H9 (cell line): Measurements from ENCODE around the gene TMEM132C. TPM values are rescaled to one million over a fixed set of nuclear protein-coding genes. Genes with fewer than 3 reads are reported as not detected.

ENCODE experiments used
- DNase-seq: peaks from one replicate; pipeline ENCODE4 v3.0.0-alpha.2; 2017
- H2AFZ ChIP-seq: one replicate; pipeline ENCODE4 v1.6.1; 2013; ENCODE audit warnings: mild to moderate bottlenecking, low read length, control low read depth, moderate library complexity
- H2AK5ac ChIP-seq: 2 replicates; pipeline ENCODE4 v1.6.1; 2013; ENCODE audit warnings: low read length, control low read depth, mixed read lengths; ENCODE audit not compliant: insufficient read length
- H2BK120ac ChIP-seq: one replicate; pipeline ENCODE4 v1.6.1; 2013; ENCODE audit warnings: low read depth, mild to moderate bottlenecking, low read length, control low read depth, inconsistent platforms; ENCODE audit not compliant: poor library complexity, severe bottlenecking
- H2BK12ac ChIP-seq: 2 replicates; pipeline ENCODE4 v1.6.1; 2013; ENCODE audit warnings: low read length, control low read depth, mixed read lengths, low read depth; ENCODE audit not compliant: insufficient read length
- H2BK15ac ChIP-seq: 2 replicates; pipeline ENCODE4 v1.6.1; 2013; ENCODE audit warnings: low read depth, low read length, control low read depth
- H2BK20ac ChIP-seq: one replicate; pipeline ENCODE4 v1.6.1; 2013; ENCODE audit warnings: low read depth, mild to moderate bottlenecking, low read length, control low read depth, inconsistent platforms; ENCODE audit not compliant: poor library complexity, severe bottlenecking
- H2BK5ac ChIP-seq: 2 replicates; pipeline ENCODE4 v1.6.1; 2013; ENCODE audit warnings: low read length, control low read depth, mixed read lengths; ENCODE audit not compliant: insufficient read length
- H3K14ac ChIP-seq: 2 replicates; pipeline ENCODE4 v1.6.1; 2013; ENCODE audit warnings: low read length, control low read depth; ENCODE audit not compliant: insufficient read depth
- H3K18ac ChIP-seq: 2 replicates; pipeline ENCODE4 v1.6.1; 2013; ENCODE audit warnings: low read depth, mild to moderate bottlenecking, mixed read lengths, low read length, control low read depth; ENCODE audit not compliant: insufficient read length
- H3K23ac ChIP-seq: 2 replicates; pipeline ENCODE4 v1.6.1; 2013; ENCODE audit warnings: low read length, control low read depth, mixed read lengths, low read depth; ENCODE audit not compliant: insufficient read length
- H3K23me2 ChIP-seq: 2 replicates; pipeline ENCODE4 v1.6.1; 2013; ENCODE audit warnings: low read depth, mild to moderate bottlenecking, mixed read lengths, low read length, control low read depth; ENCODE audit not compliant: insufficient read length, poor library complexity, severe bottlenecking
- H3K27ac ChIP-seq: 2 replicates; pipeline ENCODE4 v1.5.1; 2013; ENCODE audit warnings: low read length, control low read depth, mixed read lengths, low read depth; ENCODE audit not compliant: insufficient read length
- H3K27me3 ChIP-seq: 2 replicates; pipeline ENCODE4 v1.6.1; 2013; ENCODE audit warnings: low read length, control low read depth, inconsistent platforms; ENCODE audit not compliant: insufficient read depth
- H3K4ac ChIP-seq: 2 replicates; pipeline ENCODE4 v1.6.1; 2013; ENCODE audit warnings: low read depth, mild to moderate bottlenecking, control low read depth, inconsistent platforms, low read length, moderate library complexity
- H3K4me1 ChIP-seq: 2 replicates; pipeline ENCODE4 v1.6.1; 2013; ENCODE audit warnings: low read length, control low read depth, inconsistent platforms; ENCODE audit not compliant: insufficient read depth
- H3K4me2 ChIP-seq: 2 replicates; pipeline ENCODE4 v1.6.1; 2013; ENCODE audit warnings: low read length, control low read depth, mixed read lengths; ENCODE audit not compliant: insufficient read length, insufficient read depth
- H3K56ac ChIP-seq: 2 replicates; pipeline ENCODE4 v1.6.1; 2013; ENCODE audit warnings: low read depth, mild to moderate bottlenecking, mixed read lengths, low read length, control low read depth; ENCODE audit not compliant: insufficient read length
- H3K79me1 ChIP-seq: 2 replicates; pipeline ENCODE4 v1.6.1; 2013; ENCODE audit warnings: low read depth, mild to moderate bottlenecking, moderate library complexity, low read length, control low read depth, inconsistent platforms; ENCODE audit not compliant: insufficient read depth, poor library complexity, severe bottlenecking
- H3K79me2 ChIP-seq: 2 replicates; pipeline ENCODE4 v1.6.1; 2013; ENCODE audit warnings: low read length, control low read depth, inconsistent platforms; ENCODE audit not compliant: insufficient read depth
- H3K9ac ChIP-seq: 2 replicates; pipeline ENCODE4 v1.6.1; 2013; ENCODE audit warnings: low read length, control low read depth, mixed read lengths; ENCODE audit not compliant: insufficient read length; ENCODE audit errors: extremely low read depth
- H3K9me3 ChIP-seq: one replicate; pipeline ENCODE4 v1.6.1; 2013; ENCODE audit warnings: low read depth, low read length, inconsistent platforms; ENCODE audit not compliant: control insufficient read depth
- H3T11ph ChIP-seq: one replicate; pipeline ENCODE4 v1.6.1; 2013; ENCODE audit warnings: mild to moderate bottlenecking, low read length, control low read depth, inconsistent platforms
- H4K20me1 ChIP-seq: one replicate; pipeline ENCODE4 v1.6.1; 2013; ENCODE audit not compliant: control insufficient read depth, insufficient read length, insufficient read depth
- H4K5ac ChIP-seq: 2 replicates; pipeline ENCODE4 v1.6.1; 2013; ENCODE audit warnings: low read depth, mild to moderate bottlenecking, mixed read lengths, low read length, control low read depth; ENCODE audit not compliant: insufficient read length
- H4K8ac ChIP-seq: replicated peaks from 2 replicates; pipeline ENCODE4 v1.6.1; 2013; ENCODE audit warnings: low read length, control low read depth, mixed read lengths, low read depth; ENCODE audit not compliant: insufficient read length
- H4K91ac ChIP-seq: 2 replicates; pipeline ENCODE4 v1.6.1; 2013; ENCODE audit warnings: low read depth, mild to moderate bottlenecking, moderate library complexity, mixed read lengths, low read length, control low read depth; ENCODE audit not compliant: insufficient read length
- H3K27ac Mint-ChIP-seq, 3 experiments: 2 replicates in 2 of 3; 3 replicates in 1 of 3; pipeline ENCODE4 v1.8.0; 2020 to 2021; ENCODE audit warnings: mixed read lengths in 3 of 3, mild to moderate bottlenecking in 1 of 3, moderate library complexity in 1 of 3
- H3K27me3 Mint-ChIP-seq: 2 replicates; pipeline ENCODE4 v1.8.0; 2021; ENCODE audit warnings: low read depth, mild to moderate bottlenecking, moderate library complexity, mixed read lengths
- H3K36me3 Mint-ChIP-seq, 3 experiments: 2 replicates in 2 of 3; 3 replicates in 1 of 3; pipeline ENCODE4 v1.8.0; 2020 to 2021; ENCODE audit warnings: low read depth in 3 of 3, mixed read lengths in 3 of 3; ENCODE audit not compliant: insufficient read depth in 1 of 3
- H3K4me1 Mint-ChIP-seq, 2 experiments: 2 replicates each; pipeline ENCODE4 v1.8.0; 2020; ENCODE audit warnings: mixed read lengths in 2 of 2
- H3K4me3 Mint-ChIP-seq, 2 experiments: 2 replicates in 1 of 2; 3 replicates in 1 of 2; pipeline ENCODE4 v1.8.0; 2020 to 2021; ENCODE audit warnings: mild to moderate bottlenecking in 2 of 2, mixed read lengths in 2 of 2, moderate library complexity in 1 of 2
- H3K9me3 Mint-ChIP-seq, 2 experiments: 2 replicates in 1 of 2; 3 replicates in 1 of 2; pipeline ENCODE4 v1.8.0; 2020; ENCODE audit warnings: mild to moderate bottlenecking in 2 of 2, mixed read lengths in 2 of 2, moderate library complexity in 1 of 2
- CTCF ChIP-seq: fragments of 200-600 bp; sonication (generic); conservative IDR thresholded peaks from 3 replicates; pipeline ENCODE4 v1.8.0; 2021; ENCODE audit warnings: antibody characterized with exemption, mild to moderate bottlenecking
- WGBS: extraction: QIAGEN DNeasy Blood & Tissue Kit; methylation state at CpG from one replicate; pipeline ENCODE4 v1.1.7; 2013; ENCODE audit warnings: missing lambda C conversion rate, low lambda C conversion rate, mixed read lengths; ENCODE audit not compliant: insufficient read length; ENCODE audit errors: extremely low coverage; 5-methylcytosine and 5-hydroxymethylcytosine counted together
- total RNA-seq: library from RNA; stranded (reverse); gene quantifications from 2 replicates; pipeline ENCODE4 v1.2.1, GENCODE V29; 2021

Gene TMEM132C
- total RNA-seq, 1 experiment from 2014 or later, result 0.22 TPM

GRCh38 chr12:128365651-128366231 is 98.8 kb downstream of the TMEM132C start:
- Histone ChIP-seq H2BK120ac (no peak overlapping the region), H2BK20ac (no peak overlapping the region), H3T11ph (no peak overlapping the region), H2BK5ac (no peak overlapping the region), H3K9ac (no peak overlapping the region), H3K79me1 (no peaks in the 10 kb centered on the region), H3K23me2 (no peaks in the 10 kb centered on the region), H3K4me1 (no peaks in the 10 kb centered on the region; the same call in 1 of the 2 replicates), H2BK15ac (no peak overlapping the region), H4K8ac (no peak overlapping the region), H4K91ac (no peak overlapping the region), H3K9me3 (no peaks in the 10 kb centered on the region), H3K23ac (no peak overlapping the region), H3K4ac (no peak overlapping the region), H3K18ac (no peak overlapping the region), H2BK12ac (no peak overlapping the region), H3K4me2 (peak overlapping the region; percentile 85), H3K79me2 (no peaks in the 10 kb centered on the region), H4K5ac (no peak overlapping the region), H4K20me1 (no peaks in the 10 kb centered on the region), H2AFZ (no peak overlapping the region), H2AK5ac (no peak overlapping the region), H3K14ac (no peak overlapping the region), H3K27ac (no peak overlapping the region), H3K27me3 (peaks cover 4% of the 10 kb centered on the region; the same call in 1 of the 2 replicates), H3K56ac (no peak overlapping the region)
- Mint-ChIP-seq H3K27ac (no peak overlapping the region), H3K4me1 (peaks cover 21 to 28% of the 10 kb centered on the region in 2 experiments), H3K9me3 (no peaks in the 10 kb centered on the region), H3K27me3 (peaks cover 87% of the 10 kb centered on the region), H3K4me3 (peak overlapping the region; percentile 64 to 74), H3K36me3 (no peaks in the 10 kb centered on the region)
- TF ChIP-seq CTCF, result no peak
- peak; percentile 72 for DNase-seq
- WGBS, result no CpG with 5 or more reads among the region's 26 CpGs
